Ecto neural progenitor cell (in vitro differentiated cells): ENCODE results near the gene CARD10.

Experiments used
- DNase-seq: peaks from one replicate; pipeline ENCODE4 v3.0.0-alpha.2; 2018; ENCODE audit warnings: low spot score

The CARD10 gene

DNA sequence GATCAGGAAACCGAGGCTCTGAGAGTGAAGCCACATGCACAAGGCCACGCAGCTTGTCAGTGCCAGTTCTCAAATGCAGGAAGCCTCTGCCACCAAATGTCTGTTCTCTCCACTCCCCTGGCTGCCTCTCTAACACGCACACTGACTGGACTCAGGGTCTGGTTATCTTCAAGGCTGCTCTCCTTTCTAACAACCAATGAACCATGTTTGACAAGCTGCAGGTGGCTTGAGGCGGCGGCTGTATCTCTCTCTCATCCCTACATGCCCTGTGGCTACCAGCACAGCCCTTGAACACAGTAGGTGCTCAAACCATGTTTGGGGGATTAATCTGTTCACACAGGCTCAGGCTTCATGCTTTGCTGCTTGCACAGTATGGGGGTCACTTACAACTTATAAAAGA is 56.8 kb downstream of the CARD10 start:
- no peak for DNase-seq

GRCh38 chr22:37461961-37462360 is 57.3 kb downstream of the CARD10 start:
- DNase-seq = peak; percentile 37

DNA sequence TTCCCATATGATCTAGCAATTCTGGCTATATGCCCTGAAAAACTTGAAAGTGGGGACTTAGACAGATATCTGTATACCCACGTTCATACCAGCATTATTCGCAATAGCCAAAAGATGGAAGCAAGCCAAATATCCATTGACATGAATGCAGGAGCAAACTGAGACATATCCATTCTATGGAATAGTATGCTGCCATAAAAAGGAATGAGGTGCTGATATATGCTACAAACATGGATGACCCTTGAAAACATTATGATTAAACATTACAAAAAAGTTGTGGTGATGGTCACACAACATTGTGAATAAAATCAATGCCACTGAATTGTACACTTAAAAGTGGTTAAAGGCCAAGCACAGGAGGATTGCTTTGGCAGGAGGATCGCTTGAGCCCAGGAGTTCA is 58.5 kb downstream of the CARD10 start:
- DNase-seq = no peak

GRCh38 chr22:37459206-37459605 is 60.0 kb downstream of the CARD10 start:
- no peak for DNase-seq

GRCh38 chr22:37457093-37457893 is 61.9 kb downstream of the CARD10 start:
- DNase-seq = peak; percentile 88

- DNase-seq = no peak
Observed at GRCh38 chr22:37456346-37456745, 62.9 kb downstream of the CARD10 start.

- peak; percentile 71 for DNase-seq
Observed at GRCh38 chr22:37455896-37456295, 63.3 kb downstream of the CARD10 start.

DNA sequence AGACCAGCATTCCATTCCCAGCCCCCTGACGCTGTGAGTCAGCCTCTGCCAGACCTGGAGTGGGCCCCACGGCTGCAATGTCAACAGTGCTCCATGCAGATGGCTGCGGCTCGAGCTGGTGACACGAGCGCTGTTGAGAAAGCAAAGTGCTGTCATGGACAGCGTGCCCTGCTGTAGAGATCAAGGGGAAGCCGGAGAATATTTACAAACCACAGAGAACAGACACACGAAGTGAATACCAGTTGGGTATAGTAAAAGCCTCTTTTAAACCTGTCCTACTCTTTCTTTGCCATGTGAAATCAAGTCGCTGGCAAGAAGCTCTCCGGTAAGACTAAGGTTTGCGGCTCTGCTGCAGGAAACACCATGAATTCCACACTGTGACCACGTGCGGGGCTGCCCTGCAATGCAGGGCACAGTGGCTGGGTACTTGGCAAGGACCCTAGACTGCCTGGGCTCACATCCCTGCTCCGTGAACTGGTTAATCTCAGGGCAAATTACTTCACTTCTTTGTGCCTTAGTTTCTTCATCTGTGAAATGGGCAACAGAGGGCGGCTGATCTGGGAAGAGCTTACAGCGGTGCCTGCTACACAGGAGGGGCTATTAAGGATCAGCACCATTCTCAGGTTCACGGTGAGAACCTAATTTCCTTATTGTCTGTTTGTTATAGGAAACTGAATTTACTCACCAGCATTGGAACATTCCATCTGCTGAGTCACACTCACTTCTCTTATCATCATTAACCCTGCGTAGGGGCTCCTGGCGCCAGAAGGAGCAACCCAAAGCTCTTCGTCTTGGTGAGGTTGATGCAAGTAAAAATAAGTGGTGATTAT is 64.1 kb downstream of the CARD10 start:
- DNase-seq = no peak

GRCh38 chr22:37453696-37454095 is 65.5 kb downstream of the CARD10 start:
- no peak for DNase-seq

DNA sequence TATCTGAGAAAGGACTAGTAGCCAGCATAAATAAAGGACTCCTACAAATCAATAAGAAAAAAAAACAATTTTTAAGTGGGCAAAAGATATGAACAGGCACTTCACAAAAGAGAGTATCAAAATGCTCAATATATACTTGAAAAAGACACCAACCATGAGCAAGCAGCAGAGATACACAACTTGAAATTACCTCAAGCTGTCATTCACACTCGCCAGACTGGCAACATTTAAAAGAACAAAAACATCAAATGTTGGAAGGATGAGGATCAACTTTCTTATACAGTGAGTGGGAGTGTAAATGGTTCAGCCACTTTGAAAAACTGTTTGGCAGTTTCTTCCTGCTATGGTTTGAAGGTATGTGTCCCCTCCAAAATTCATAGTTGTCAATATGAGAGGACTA is 68.0 kb downstream of the CARD10 start:
- DNase-seq = no peak

DNA sequence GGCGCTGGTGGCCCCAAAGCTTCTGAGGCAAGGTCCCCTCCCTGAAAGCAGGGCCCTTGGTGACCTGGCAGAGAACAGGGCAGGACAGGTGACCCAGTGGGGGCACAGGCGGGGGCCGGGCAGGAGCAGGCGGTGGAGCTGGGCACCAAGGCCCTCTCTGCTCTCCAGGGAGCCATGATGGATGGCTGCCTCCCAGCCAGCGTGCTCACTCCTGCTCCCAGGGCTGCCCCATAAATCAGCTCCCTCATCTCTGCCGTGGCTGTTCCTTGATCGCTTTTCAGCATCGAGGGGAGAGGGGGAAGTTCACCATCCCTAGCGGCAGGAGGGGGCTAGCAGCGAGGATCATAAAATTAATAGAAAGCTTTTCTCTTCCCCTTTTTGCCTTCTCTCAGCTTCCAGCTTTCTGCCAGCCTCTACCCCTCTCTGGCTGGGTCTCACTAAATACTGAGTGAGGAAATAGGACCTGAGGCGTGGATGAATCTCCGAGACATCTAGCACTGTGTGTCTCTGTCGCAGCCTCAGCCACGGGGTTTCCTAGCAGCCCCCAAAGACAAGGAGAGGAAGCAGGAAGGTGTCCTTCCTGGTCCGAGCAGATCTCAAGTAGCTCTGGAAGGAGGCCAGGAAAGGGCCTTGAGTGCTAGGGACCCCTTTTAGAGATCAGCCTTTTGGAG is 69.7 kb downstream of the CARD10 start:
- peak; percentile 35 for DNase-seq

DNA sequence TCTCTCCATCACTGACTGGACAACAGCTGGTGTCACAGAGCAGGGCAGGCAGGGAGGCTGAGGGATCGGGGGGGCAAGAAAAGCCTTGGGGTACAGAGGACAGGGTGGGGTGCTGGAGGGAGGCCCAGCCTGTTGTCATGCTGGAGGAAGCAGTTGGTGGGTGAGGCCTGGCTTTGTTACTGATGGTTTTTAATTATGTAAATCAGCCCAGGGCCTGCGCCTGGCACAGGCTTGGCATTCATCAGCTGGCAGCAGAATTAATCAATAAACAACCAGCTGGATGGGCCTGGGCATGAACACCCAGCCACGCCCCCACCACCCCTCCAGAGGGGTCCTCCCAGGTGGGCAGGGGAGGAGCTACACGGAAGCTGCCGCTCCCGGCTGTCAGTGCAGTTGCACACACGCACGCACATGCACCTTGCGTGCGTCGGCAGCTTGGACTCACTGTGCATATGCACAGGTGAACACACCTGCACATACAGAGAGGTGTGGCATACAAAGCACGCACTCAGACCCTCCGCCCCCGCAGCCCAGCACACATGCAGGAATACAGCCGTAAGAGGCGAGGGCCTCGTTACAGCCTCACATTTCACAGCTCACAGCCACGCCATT is 70.6 kb downstream of the CARD10 start:
- peak; percentile 39 for DNase-seq

- DNase-seq = no peak
Observed at GRCh38 chr22:37445501-37445900, 73.7 kb downstream of the CARD10 start.

- no peak for DNase-seq
Observed at GRCh38 chr22:37443977-37444376, 75.2 kb downstream of the CARD10 start.

DNA sequence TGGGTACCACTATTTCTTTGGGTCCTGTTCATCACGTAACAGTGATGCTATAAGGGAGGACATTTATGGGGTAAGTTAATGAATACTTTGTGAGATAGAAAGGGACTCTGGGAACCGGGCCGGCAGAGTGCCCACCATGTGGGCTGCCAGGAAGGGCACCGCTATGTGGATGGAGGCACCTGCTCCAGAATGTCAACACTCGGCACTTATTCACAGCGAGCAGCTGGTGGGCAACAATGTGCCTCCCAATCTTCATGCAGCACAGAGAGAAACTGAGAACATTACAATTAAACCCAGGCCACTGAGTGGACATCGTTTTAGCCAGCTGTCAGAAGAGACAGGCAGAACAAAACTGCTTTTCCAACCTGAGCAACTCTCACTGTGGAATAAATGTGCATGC is 76.1 kb downstream of the CARD10 start:
- DNase-seq = no peak

DNA sequence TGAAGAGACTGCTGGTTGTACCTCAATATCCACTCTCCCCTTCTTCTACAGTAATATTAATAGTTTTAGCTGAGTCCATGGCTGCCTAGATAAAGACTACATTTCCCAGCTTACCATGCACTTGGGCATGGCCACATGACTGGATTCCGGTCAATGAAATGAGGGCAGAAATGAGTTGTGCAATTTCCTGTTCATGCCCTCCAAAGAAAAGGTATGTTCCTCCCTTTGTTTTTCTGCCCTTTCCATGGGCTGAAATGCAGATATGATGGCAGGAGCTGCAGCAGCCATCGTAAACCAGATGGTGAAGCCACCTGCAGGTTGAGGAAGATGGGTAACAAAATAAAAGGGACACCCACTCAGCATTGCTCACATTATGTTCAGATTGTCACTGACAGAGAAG is 76.7 kb downstream of the CARD10 start:
- no peak for DNase-seq

DNA sequence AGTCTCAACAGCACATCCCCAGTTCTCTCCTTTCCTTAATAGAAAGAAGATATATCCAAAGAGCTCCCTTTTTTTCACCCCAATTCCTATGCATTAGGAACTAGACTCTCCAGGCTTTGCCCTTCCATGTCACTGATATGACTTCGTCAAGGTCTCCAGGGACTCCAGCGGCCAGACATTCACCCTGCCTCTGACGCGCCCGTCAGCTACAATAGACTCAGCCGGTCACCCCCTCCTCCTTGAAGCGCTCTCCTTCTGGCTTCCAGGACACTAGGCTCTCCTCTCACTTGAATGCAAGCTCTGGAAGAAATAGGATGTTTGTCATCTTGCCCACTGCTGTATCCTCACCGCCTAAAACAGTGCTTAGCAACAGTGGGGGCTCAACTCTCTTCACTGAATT is 77.1 kb downstream of the CARD10 start:
- DNase-seq = no peak

GRCh38 chr22:37440875-37441274 is 78.3 kb downstream of the CARD10 start:
- no peak for DNase-seq
